ENCODE measurements around the gene NBEAL2.

NBEAL2 gene

GRCh38 chr3:46989146-46989810 is 9.8 kb downstream of the NBEAL2 start:
- POLR2A ChIA-PET = no interaction called here
- no peak overlapping the region for H3K4me3 ChIP-seq (ENCODE audit: low read depth, low read length)
- no peak for DNase-seq (ENCODE audit: low read depth, low spot score)
- no peak for TF ChIP-seq CTCF (IDR thresholded peaks at IDR 0.05; ENCODE audit: insufficient read depth, low read length, missing control alignments)
- CTCF ChIA-PET = no interaction called here

- H3K4me3 ChIP-seq (ENCODE audit: low read depth, low read length) = no peak overlapping the region
- POLR2A ChIA-PET = no interaction called here
- TF ChIP-seq CTCF (IDR thresholded peaks at IDR 0.05; ENCODE audit: insufficient read depth, low read length, missing control alignments) = no peak
- CTCF ChIA-PET = interaction anchor here (0.9 to 1.9 kb wide), 2 partner anchors 9 to 68 kb away, joined by 3 to 7 read pairs; no protein-coding TSS in a partner anchor
- no peak for DNase-seq (ENCODE audit: low read depth, low spot score)
These were observed 11.3 kb downstream of the NBEAL2 start for GRCh38 chr3:46990573-46991374.

- ChIA-PET CTCF (interaction anchor here (0.9 to 1.9 kb wide), 3 partner anchors 9 to 68 kb away, joined by 3 to 7 read pairs (median 3); no protein-coding TSS in a partner anchor), POLR2A (no interaction called here)
- no peak for DNase-seq (ENCODE audit: low read depth, low spot score)
- TF ChIP-seq CTCF (IDR thresholded peaks at IDR 0.05; ENCODE audit: insufficient read depth, low read length, missing control alignments) = no peak
- H3K4me3 ChIP-seq (ENCODE audit: low read depth, low read length) = no peak overlapping the region
These were observed 12.1 kb downstream of the NBEAL2 start for GRCh38 chr3:46991406-46992165.

- TF ChIP-seq CTCF (IDR thresholded peaks at IDR 0.05; ENCODE audit: insufficient read depth, low read length, missing control alignments) = no peak
- no peak for DNase-seq (ENCODE audit: low read depth, low spot score)
- ChIA-PET POLR2A (no interaction called here), CTCF (interaction anchor here (1.2 to 1.9 kb wide), 2 partner anchors 10 to 69 kb away, joined by 3 to 7 read pairs; no protein-coding TSS in a partner anchor)
- no peak overlapping the region for H3K4me3 ChIP-seq (ENCODE audit: low read depth, low read length)
These were observed 12.8 kb downstream of the NBEAL2 start for GRCh38 chr3:46992231-46992630.

- ChIA-PET CTCF (interaction anchor here (1.0 to 1.2 kb wide), 2 partner anchors 11 to 70 kb away, joined by 3 read pairs; no protein-coding TSS in a partner anchor), POLR2A (no interaction called here)
- no peak for TF ChIP-seq CTCF (IDR thresholded peaks at IDR 0.05; ENCODE audit: insufficient read depth, low read length, missing control alignments)
- H3K4me3 ChIP-seq (ENCODE audit: low read depth, low read length) = no peak overlapping the region
- DNase-seq (ENCODE audit: low read depth, low spot score) = no peak
These were observed 13.8 kb downstream of the NBEAL2 start for GRCh38 chr3:46993292-46993691.
